DND-41 (cell line): ENCODE results near the gene PTPRN2.

Experiments used
- ATAC-seq: fragments of 200-7000 bp; cut with Tn5 transposase; 3 replicates; pipeline ENCODE4 v1.9.1; 2021; ENCODE audit warnings: low read depth; ENCODE audit not compliant: insufficient read depth
- DNase-seq: peaks from one replicate; pipeline ENCODE4 v3.0.0-alpha.2; 2020
- H2AFZ ChIP-seq: 2 replicates; pipeline ENCODE4 v1.6.0; 2012; ENCODE audit warnings: low read depth, low read length
- H3K27ac ChIP-seq: 2 replicates; pipeline ENCODE4 v1.5.1; 2012; ENCODE audit warnings: low read length, inconsistent platforms
- H3K27me3 ChIP-seq: fragments of 200-600 bp; sonication (generic); 2 replicates; pipeline ENCODE4 v1.6.0; 2012; ENCODE audit warnings: low read length, mild to moderate bottlenecking, inconsistent platforms; ENCODE audit not compliant: insufficient read depth, poor library complexity
- H3K36me3 ChIP-seq: 2 replicates; pipeline ENCODE4 v1.5.1; 2012; ENCODE audit warnings: low read length, inconsistent platforms; ENCODE audit not compliant: insufficient read depth
- H3K4me1 ChIP-seq: 2 replicates; pipeline ENCODE4 v1.5.1; 2012; ENCODE audit warnings: mild to moderate bottlenecking, low read length; ENCODE audit not compliant: insufficient read depth
- H3K4me2 ChIP-seq: 2 replicates; pipeline ENCODE4 v1.6.0; 2012; ENCODE audit warnings: mild to moderate bottlenecking, moderate library complexity, low read length, inconsistent platforms; ENCODE audit not compliant: insufficient read depth
- H3K4me3 ChIP-seq, 2 experiments: fragments of 200-600 bp in 1 of 2; shearing (Covaris generic) in 1 of 2; 2 replicates each; pipeline ENCODE4 v1.5.1; 2012 to 2016; ENCODE audit warnings: inconsistent platforms in 2 of 2, low read length in 2 of 2, mild to moderate bottlenecking in 2 of 2, low read depth in 1 of 2, moderate library complexity in 1 of 2
- H3K79me2 ChIP-seq: 2 replicates; pipeline ENCODE4 v1.6.0; 2012; ENCODE audit warnings: low read length, inconsistent platforms; ENCODE audit not compliant: insufficient read depth
- H3K9ac ChIP-seq: 2 replicates; pipeline ENCODE4 v1.6.0; 2012; ENCODE audit warnings: low read depth, mild to moderate bottlenecking, inconsistent platforms, low read length, moderate library complexity
- H3K9me3 ChIP-seq: 2 replicates; pipeline ENCODE4 v1.5.1; 2012; ENCODE audit warnings: low read length, moderate library complexity, mild to moderate bottlenecking, inconsistent platforms; ENCODE audit not compliant: insufficient read depth, severe bottlenecking
- H4K20me1 ChIP-seq: 2 replicates; pipeline ENCODE4 v1.6.0; 2012; ENCODE audit warnings: low read length; ENCODE audit not compliant: insufficient read depth
- EZH2 ChIP-seq: IDR thresholded peaks from 3 replicates; pipeline ENCODE4 v1.6.1; 2012; ENCODE audit warnings: borderline replicate concordance, low read depth, mild to moderate bottlenecking, moderate library complexity, low read length, inconsistent platforms; ENCODE audit not compliant: severe bottlenecking
- TF ChIP-seq, protein P1 (sequence below): IDR thresholded peaks from 2 replicates; pipeline ENCODE4 v1.5.1; 2012; ENCODE audit warnings: borderline replicate concordance, low read length, moderate library complexity, mild to moderate bottlenecking; ENCODE audit not compliant: poor library complexity, severe bottlenecking; ENCODE audit errors: extremely low read depth

Gene PTPRN2

DNA sequence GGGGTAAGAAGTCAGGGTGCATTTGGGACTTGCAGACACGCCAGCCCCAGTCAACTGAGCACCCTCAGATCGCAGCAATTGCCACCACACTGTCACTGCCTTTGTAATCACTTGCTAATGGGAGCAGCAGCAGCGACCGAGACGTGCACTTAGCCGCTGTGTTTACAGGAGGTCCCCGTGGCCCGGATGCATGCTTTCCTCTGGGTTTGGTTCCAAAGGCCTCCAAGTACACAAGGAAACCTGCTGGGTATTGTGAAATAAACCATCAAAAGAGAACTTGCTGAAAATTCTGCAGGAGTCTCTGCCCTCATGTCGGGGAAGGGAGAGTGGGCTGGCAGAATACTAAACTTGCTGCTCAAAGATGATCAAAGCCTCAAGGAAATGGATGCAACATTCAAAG is 909.1 kb downstream of the PTPRN2 start:
- no peak overlapping the region for H2AFZ ChIP-seq
- peaks cover 7% of the 10 kb centered on the region for H4K20me1 ChIP-seq
- peak overlapping the region; percentile 98 for H3K27ac ChIP-seq
- peaks cover 100% of the 10 kb centered on the region for H3K79me2 ChIP-seq
- DNase-seq (peak; percentile 44), ATAC-seq (peak; percentile 22; the same call in 1 of the 3 replicates)
- peak overlapping the region; percentile 47; the same call in 1 of the 2 replicates for H3K9ac ChIP-seq
- peak overlapping the region in 1 of 2 experiments; percentile 0; a peak in 1 of 4 replicates for H3K4me3 ChIP-seq
- peaks cover 92% of the 10 kb centered on the region for H3K36me3 ChIP-seq
- H3K27me3 ChIP-seq = no peaks in the 10 kb centered on the region
- peaks cover 98% of the 10 kb centered on the region for H3K4me1 ChIP-seq
- TF ChIP-seq, protein P1, sequence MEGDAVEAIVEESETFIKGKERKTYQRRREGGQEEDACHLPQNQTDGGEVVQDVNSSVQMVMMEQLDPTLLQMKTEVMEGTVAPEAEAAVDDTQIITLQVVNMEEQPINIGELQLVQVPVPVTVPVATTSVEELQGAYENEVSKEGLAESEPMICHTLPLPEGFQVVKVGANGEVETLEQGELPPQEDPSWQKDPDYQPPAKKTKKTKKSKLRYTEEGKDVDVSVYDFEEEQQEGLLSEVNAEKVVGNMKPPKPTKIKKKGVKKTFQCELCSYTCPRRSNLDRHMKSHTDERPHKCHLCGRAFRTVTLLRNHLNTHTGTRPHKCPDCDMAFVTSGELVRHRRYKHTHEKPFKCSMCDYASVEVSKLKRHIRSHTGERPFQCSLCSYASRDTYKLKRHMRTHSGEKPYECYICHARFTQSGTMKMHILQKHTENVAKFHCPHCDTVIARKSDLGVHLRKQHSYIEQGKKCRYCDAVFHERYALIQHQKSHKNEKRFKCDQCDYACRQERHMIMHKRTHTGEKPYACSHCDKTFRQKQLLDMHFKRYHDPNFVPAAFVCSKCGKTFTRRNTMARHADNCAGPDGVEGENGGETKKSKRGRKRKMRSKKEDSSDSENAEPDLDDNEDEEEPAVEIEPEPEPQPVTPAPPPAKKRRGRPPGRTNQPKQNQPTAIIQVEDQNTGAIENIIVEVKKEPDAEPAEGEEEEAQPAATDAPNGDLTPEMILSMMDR = no peak
- no peak for TF ChIP-seq EZH2
- peak overlapping the region; percentile 9; the same call in 1 of the 2 replicates for H3K4me2 ChIP-seq
- no peaks in the 10 kb centered on the region for H3K9me3 ChIP-seq

DNA sequence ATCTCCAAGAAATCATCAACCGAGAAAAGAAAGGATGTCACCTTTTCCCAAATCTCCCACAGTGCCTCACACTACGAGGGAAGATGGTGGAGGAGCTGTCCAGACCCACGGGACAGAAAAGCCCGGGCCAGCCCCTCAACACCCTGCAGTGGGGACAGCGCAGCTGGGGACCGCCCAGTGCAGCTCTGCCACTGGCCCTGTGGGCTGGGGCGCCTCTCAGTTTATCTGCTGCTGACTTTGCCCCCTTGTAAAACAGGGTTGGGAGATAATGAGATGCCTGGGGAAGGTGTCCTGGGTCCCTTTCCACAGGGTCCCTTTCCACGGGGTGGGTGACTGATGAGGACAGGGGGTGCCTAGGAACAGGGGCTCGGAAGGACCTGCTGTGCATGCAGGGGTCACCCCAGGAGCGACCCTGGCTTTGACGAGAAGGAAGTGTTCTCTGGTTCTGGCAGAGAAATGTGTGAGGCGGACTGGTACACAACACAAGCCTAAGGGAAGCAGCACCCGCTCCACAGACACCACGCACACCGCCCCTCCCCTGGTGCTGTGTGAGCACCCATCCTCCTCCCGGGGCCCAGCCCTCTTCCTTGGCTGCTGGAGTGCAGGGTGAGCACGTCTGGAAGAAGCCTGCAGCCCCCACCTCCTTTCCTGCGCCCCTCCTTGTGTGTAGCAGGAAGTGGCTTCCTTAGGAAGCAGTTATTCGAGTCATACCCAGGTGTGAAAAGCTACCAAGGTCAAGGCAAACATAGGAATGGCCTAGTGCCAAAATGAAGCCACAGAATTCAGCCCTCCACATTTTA is 911.0 kb downstream of the PTPRN2 start:
- Histone ChIP-seq H3K4me1 (peaks cover 98% of the 10 kb centered on the region), H4K20me1 (no peaks in the 10 kb centered on the region), H3K79me2 (peaks cover 100% of the 10 kb centered on the region), H3K27ac (peak overlapping the region; percentile 98), H3K4me2 (peak overlapping the region; percentile 53), H3K36me3 (peaks cover 86% of the 10 kb centered on the region), H3K27me3 (no peaks in the 10 kb centered on the region), H3K9ac (peak overlapping the region; percentile 47), H3K4me3 (peak overlapping the region in 1 of 2 experiments; percentile 8; a peak in 1 of 4 replicates), H3K9me3 (no peaks in the 10 kb centered on the region), H2AFZ (no peak overlapping the region)
- DNase-seq (peak; percentile 88), ATAC-seq (peak; percentile 91)
- TF ChIP-seq, protein P1 = no peak

DNA sequence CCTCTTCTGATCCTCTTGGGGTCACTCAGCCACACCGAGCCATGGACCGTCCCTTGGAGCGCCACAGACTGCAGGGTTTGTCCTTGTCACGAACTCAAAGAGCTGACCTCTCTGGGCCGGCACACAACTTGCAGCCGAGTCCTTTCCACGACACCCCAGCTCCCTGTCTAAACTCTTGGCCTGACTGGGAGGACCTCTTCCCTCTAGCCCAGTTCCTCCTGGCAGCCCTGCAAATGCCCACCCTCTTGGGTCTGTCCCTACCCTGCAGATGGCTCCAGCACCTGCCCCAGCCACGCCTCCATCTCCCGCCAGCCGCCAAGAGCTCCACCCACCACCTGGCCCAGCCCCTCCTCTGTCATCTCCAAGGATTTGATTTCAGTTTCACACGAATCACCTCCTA is 911.6 kb downstream of the PTPRN2 start:
- Histone ChIP-seq H2AFZ (no peak overlapping the region), H4K20me1 (no peaks in the 10 kb centered on the region), H3K79me2 (peaks cover 100% of the 10 kb centered on the region), H3K9ac (peak overlapping the region; percentile 47; the same call in 1 of the 2 replicates), H3K4me3 (no peak overlapping the region), H3K27me3 (no peaks in the 10 kb centered on the region), H3K4me2 (peak overlapping the region; percentile 53; the same call in 1 of the 2 replicates), H3K36me3 (peaks cover 79% of the 10 kb centered on the region), H3K4me1 (peaks cover 98% of the 10 kb centered on the region), H3K27ac (peak overlapping the region; percentile 98), H3K9me3 (no peaks in the 10 kb centered on the region)
- TF ChIP-seq, protein P1 = no peak
- no peak for TF ChIP-seq EZH2
- ATAC-seq = peak; percentile 20; the same call in 2 of the 3 replicates
- DNase-seq = peak; percentile 68
